ENCODE data around the gene FBXL5.
A peak's percentile ranks its signal among the peaks of the same experiment; 100 is the strongest.

The FBXL5 gene

GRCh38 chr4:15569746-15570145, 85.4 kb downstream of the FBXL5 start:
- no peak overlapping the region for H3K27ac ChIP-seq
- DNase-seq (ENCODE audit: low read depth, low spot score): no peak

- no peak for DNase-seq (ENCODE audit: low read depth, low spot score)
- no peak overlapping the region for H3K27ac ChIP-seq
Measured at GRCh38 chr4:15568821-15569220, 86.3 kb downstream of the FBXL5 start.

GRCh38 chr4:15563871-15564270, 91.3 kb downstream of the FBXL5 start:
- no peak for DNase-seq (ENCODE audit: low read depth, low spot score)
- H3K27ac ChIP-seq: no peak overlapping the region

DNA sequence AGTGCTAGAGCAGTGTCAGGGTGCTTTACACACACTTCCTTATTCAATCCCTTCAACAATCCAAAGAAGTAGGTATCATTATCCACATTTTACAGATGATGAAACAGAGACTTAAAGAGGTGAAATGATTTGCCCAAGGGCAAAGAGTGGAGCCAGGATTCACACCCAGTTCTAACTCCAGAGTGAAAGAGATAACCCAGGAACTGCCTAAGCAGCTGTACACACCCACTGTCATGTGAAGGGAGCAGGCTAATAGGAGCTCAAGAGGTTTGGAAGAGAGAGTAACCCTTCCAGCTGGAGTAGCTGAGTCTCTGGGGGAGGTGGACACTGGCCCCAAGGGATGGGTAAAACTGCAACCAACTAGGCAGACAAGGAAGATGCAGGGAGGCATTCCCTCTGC, 92.5 kb downstream of the FBXL5 start:
- no peak for DNase-seq (ENCODE audit: low read depth, low spot score)
- peak overlapping the region; percentile 63 for H3K27ac ChIP-seq

GRCh38 chr4:15562114-15562513, 93.0 kb downstream of the FBXL5 start:
- H3K27ac ChIP-seq: peak overlapping the region; percentile 63
- no peak for DNase-seq (ENCODE audit: low read depth, low spot score)

- no peak for DNase-seq (ENCODE audit: low read depth, low spot score)
- no peak overlapping the region for H3K27ac ChIP-seq
Measured at GRCh38 chr4:15558561-15558960, 96.6 kb downstream of the FBXL5 start.

GRCh38 chr4:15557786-15558550, 97.2 kb downstream of the FBXL5 start:
- no peak for DNase-seq (ENCODE audit: low read depth, low spot score)
- peak overlapping the region; percentile 8 for H3K27ac ChIP-seq

- no peak for DNase-seq (ENCODE audit: low read depth, low spot score)
- no peak overlapping the region for H3K27ac ChIP-seq
Measured at GRCh38 chr4:15556511-15557092, 98.6 kb downstream of the FBXL5 start.

Measured in epithelial cell of prostate (primary cell).